HPDE6-E6E7 (cell line): ENCODE measurements around the gene FBRS.
A peak's percentile ranks its signal among the peaks of the same experiment; 100 is the strongest.

Experiments used
- DNase-seq: peaks from one replicate; pipeline ENCODE4 v3.0.0; 2011; ENCODE audit warnings: missing footprints; ENCODE audit errors: extremely low spot score

FBRS gene

GRCh38 chr16:30644334-30644830 is 13.8 kb upstream of the FBRS start:
- DNase-seq, result no peak

- DNase-seq, result no peak
Observed at GRCh38 chr16:30645727-30646126, 12.5 kb upstream of the FBRS start.

GRCh38 chr16:30647274-30647571 is 11.0 kb upstream of the FBRS start:
- no peak for DNase-seq

GRCh38 chr16:30649725-30650368 is 8.4 kb upstream of the FBRS start:
- no peak for DNase-seq

- DNase-seq, result peak; percentile 96
Observed at GRCh38 chr16:30650369-30651123, 7.7 kb upstream of the FBRS start, which contains the start of gene PRR14. Gene PRR14 (plus strand): TSS chr16:30650960. CDS start chr16:30651646, 686 bp downstream.

GRCh38 chr16:30651124-30652004 is 6.9 kb upstream of the FBRS start:
- peak; percentile 62 for DNase-seq

GRCh38 chr16:30652005-30652296 is 6.3 kb upstream of the FBRS start:
- no peak for DNase-seq

GRCh38 chr16:30652718-30653117 is 5.5 kb upstream of the FBRS start:
- DNase-seq, result no peak

- no peak for DNase-seq
Observed at GRCh38 chr16:30654856-30655255, 3.4 kb upstream of the FBRS start.

- no peak for DNase-seq
Observed at GRCh38 chr16:30655815-30656347, 2.4 kb upstream of the FBRS start.

GRCh38 chr16:30656388-30656787 is 1.8 kb upstream of the FBRS start:
- no peak for DNase-seq

GRCh38 chr16:30656974-30657865 is 1.0 kb upstream of the FBRS start:
- peak; percentile 6 for DNase-seq

- peak; percentile 82 for DNase-seq
Observed at GRCh38 chr16:30658731-30659506, 688 bp downstream of the FBRS start.

- DNase-seq, result peak; percentile 27
Observed at GRCh38 chr16:30659507-30660423, 1.5 kb downstream of the FBRS start.

- DNase-seq, result no peak
Observed at GRCh38 chr16:30660424-30661261, 2.4 kb downstream of the FBRS start.

GRCh38 chr16:30662449-30662848 is 4.2 kb downstream of the FBRS start:
- no peak for DNase-seq

GRCh38 chr16:30663038-30663437 is 4.8 kb downstream of the FBRS start:
- DNase-seq, result no peak

- no peak for DNase-seq
Observed at GRCh38 chr16:30663820-30664219, 5.6 kb downstream of the FBRS start.
